ENCODE results near the gene ZMYND11.

DNA sequence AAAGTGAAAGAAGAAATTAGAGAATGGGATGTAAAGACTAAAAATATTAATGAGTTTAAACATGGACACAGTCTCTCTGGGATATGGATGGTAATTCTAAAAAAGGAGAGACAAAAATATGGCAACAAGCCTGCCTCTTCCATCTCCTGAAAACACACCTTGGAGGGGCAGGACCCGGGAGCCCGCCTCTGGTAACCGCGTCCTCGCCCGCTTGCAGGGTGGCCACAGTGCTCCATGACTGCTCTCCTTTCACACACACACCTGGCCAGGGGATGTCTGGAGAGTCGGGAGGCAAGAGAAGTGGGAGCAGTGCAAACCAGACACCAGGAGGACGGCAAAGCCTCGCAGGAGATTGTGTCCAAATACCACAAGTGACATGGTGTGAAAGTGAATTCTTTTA is 166.3 kb downstream of the ZMYND11 start:
- TF ChIP-seq EZH2 (IDR thresholded peaks at IDR 0.05): no peak
- TF ChIP-seq POLR2AphosphoS5 (IDR thresholded peaks at IDR 0.05; ENCODE audit: borderline replicate concordance, low read depth, low read length): no peak
